ENCODE results near the gene CDK13.
A peak's percentile ranks its signal among the peaks of the same experiment; 100 is the strongest.
"Not testable (repeated sequence)": the region's sequence is repeated elsewhere in the genome, so short reads cannot be mapped to it uniquely, and the experiment has no call there.

CDK13 gene

GRCh38 chr7:39949971-39950472 lies at the start of gene CDK13:
TSS of gene CDK13 (plus strand) at chr7:39950256. CDS start at chr7:39950642, 386 bp downstream.
- ATAC-seq (peak; percentile 44), DNase-seq (peak; percentile 85)

GRCh38 chr7:39904077-39904486 lies 46.0 kb upstream of the CDK13 start:
- no peak for DNase-seq

GRCh38 chr7:39908141-39908540 lies 41.9 kb upstream of the CDK13 start:
- no peak for ATAC-seq
- no peak for DNase-seq

More at GRCh38 chr7:39904077-39904486, 46.0 kb upstream of the CDK13 start:
- ATAC-seq, result no peak

GRCh38 chr7:39908973-39909372 lies 41.1 kb upstream of the CDK13 start:
- DNase-seq, result no peak
- ATAC-seq, result no peak

- ATAC-seq, result no peak
Measured at GRCh38 chr7:39909526-39909925, 40.5 kb upstream of the CDK13 start.

GRCh38 chr7:39910108-39910869 lies 39.8 kb upstream of the CDK13 start:
- DNase-seq, result no peak
- no peak for ATAC-seq

More at GRCh38 chr7:39909526-39909925, 40.5 kb upstream of the CDK13 start:
- no peak for DNase-seq

GRCh38 chr7:39911167-39911566 lies 38.9 kb upstream of the CDK13 start:
- ATAC-seq, result no peak
- no peak for DNase-seq

- ATAC-seq, DNase-seq: not testable (repeated sequence)
Measured at GRCh38 chr7:39915847-39916246, 34.2 kb upstream of the CDK13 start.

GRCh38 chr7:39919646-39920045 lies 30.4 kb upstream of the CDK13 start:
- ATAC-seq (no peak), DNase-seq (no peak)

- ATAC-seq, result no peak
Measured at GRCh38 chr7:39921506-39922175, 28.4 kb upstream of the CDK13 start.

GRCh38 chr7:39922580-39922979 lies 27.5 kb upstream of the CDK13 start:
- ATAC-seq (no peak), DNase-seq (no peak)

More at GRCh38 chr7:39921506-39922175, 28.4 kb upstream of the CDK13 start:
- no peak for DNase-seq

GRCh38 chr7:39923091-39923490 lies 27.0 kb upstream of the CDK13 start:
- no peak for ATAC-seq
- no peak for DNase-seq

- no peak for DNase-seq
- no peak for ATAC-seq
Measured at GRCh38 chr7:39924122-39924521, 25.9 kb upstream of the CDK13 start.

GRCh38 chr7:39926111-39926510 lies 23.9 kb upstream of the CDK13 start:
- DNase-seq (no peak), ATAC-seq (no peak)

GRCh38 chr7:39927018-39927417 lies 23.0 kb upstream of the CDK13 start:
- DNase-seq (no peak), ATAC-seq (no peak)

- no peak for ATAC-seq
- DNase-seq, result no peak
Measured at GRCh38 chr7:39934132-39934531, 15.9 kb upstream of the CDK13 start.

GRCh38 chr7:39936761-39937160 lies 13.3 kb upstream of the CDK13 start:
- DNase-seq (no peak), ATAC-seq (no peak)

GRCh38 chr7:39937366-39938153 lies 12.5 kb upstream of the CDK13 start:
- ATAC-seq (no peak), DNase-seq (no peak)

- DNase-seq (no peak), ATAC-seq (no peak)
Measured at GRCh38 chr7:39942883-39943282, 7.2 kb upstream of the CDK13 start.

- ATAC-seq (no peak), DNase-seq (no peak)
Measured at GRCh38 chr7:39946693-39947092, 3.4 kb upstream of the CDK13 start.

GRCh38 chr7:39948375-39948955 lies 1.6 kb upstream of the CDK13 start:
- ATAC-seq, result no peak
- peak; percentile 43 for DNase-seq

Measured in stimulated activated naive CD8-positive, alpha-beta T cell treated with anti-CD3 and anti-CD28 coated beads, Interleukin-15, Interleukin-2, amounts not matched to agents 100 U/mL and 50 U/mL, for 24 hours (primary cell).